HG03135 (cell line): ENCODE data around the gene TSPYL6.
A peak's percentile ranks its signal among the peaks of the same experiment; 100 is the strongest.
"Not testable (repeated sequence)": the region's sequence is repeated elsewhere in the genome, so short reads cannot be mapped to it uniquely, and the experiment has no call there.

Source experiments
- ATAC-seq: cut with Tn5 transposase; IDR thresholded peaks from one replicate; pipeline ENCODE4 v1.9.1; 2021; ENCODE audit warnings: mild to moderate bottlenecking, moderate library complexity; ENCODE audit not compliant: unreplicated experiment

Gene TSPYL6

GRCh38 chr2:54256091-54256694, at the start of gene TSPYL6:
Gene TSPYL6, minus strand, starts transcription at chr2:54256229. Its CDS starts 78 bp downstream, at chr2:54256151.
- no peak for ATAC-seq

GRCh38 chr2:54303631-54304030, 47.6 kb upstream of the TSPYL6 start:
- no peak for ATAC-seq

GRCh38 chr2:54298514-54298913, 42.5 kb upstream of the TSPYL6 start:
- ATAC-seq = no peak

GRCh38 chr2:54295911-54296310, 39.9 kb upstream of the TSPYL6 start:
- no peak for ATAC-seq

DNA sequence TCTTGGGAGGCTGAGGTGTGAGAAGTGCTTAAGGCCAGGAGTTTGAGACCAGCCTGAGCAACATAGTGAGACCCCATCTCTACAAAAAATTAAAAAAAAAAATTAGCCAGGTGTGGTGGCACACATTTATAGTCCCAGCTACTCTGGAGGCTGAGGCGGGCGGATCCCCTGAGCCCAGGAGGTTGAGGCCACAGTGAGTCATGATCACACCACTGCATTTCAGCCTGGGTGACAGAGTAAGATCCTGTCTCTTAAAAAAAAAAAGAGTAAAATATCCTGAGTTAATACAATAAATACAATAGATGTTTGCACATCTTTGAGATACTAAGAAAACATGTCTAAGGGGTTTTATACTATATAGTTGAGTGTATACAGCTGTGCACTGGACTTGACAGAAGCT, 38.6 kb upstream of the TSPYL6 start:
- not testable (repeated sequence) for ATAC-seq

DNA sequence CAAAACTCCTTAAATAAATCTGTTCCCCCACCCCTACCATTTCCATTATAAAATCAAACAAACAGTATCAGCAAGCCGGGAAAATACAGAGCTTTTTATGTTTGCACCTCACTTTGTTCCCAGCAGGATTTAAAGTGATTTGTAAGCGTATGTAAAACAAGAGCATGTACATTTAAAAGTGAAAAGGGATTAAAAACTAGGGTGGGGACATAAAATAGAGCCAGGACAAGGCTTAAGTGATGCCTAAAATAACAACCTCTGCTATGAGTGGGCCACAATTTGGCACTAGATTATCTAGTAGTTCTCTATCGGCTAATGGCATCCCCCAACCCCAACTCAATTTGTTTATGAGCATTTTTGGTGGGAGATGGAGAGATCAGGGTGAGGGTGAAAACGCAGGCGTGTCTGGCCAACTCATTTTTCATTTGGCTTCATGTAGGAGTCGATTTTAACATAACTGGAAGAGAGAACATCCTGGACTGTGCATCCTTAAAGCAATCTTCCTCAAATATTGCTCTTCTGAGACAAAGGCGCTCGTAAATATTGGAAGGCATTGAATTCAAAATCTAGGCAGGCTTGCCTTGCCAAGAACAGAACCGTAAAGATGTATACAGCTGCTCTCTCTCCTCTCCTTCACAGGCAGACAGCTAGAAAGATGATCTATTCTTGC, 34.5 kb upstream of the TSPYL6 start:
- no peak for ATAC-seq

DNA sequence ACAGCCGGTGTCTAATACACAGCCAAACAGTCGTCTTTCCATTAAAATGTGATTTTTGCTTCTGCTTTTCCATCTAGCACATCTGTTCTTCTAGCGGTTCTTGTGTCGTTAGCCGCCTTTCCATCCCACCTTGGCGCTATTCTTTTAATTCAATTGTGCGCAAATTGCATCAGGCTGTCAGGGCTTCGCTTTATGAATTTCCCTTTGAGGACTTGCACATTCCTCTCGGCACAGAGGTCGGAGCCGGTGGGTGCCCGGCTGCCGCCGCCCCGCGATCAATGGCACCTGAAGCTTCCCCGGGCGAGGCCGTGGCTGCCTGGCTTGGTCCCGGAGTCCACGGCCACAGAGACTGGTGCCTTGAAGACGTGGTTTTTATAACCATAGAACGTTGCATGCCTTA, 33.9 kb upstream of the TSPYL6 start:
- ATAC-seq = no peak

DNA sequence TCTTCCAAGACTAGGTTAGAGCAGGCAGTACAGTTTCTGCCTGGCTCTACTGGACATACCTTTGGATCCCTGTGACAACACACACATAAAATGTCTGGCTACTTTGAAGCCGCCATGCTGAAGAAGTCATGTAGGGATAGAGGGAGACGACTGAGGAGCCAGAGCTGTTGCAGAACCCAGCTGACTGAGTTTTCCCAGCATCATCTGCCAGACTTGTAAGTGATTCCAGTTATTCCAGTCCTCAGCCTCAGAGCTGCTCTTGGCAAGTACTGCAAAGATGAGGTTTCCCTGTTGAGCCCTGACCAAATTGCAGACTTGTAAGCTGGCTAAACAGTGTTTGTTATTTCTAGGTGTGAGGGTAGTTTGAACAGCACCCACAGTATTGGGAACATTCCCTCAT, 31.5 kb upstream of the TSPYL6 start:
- ATAC-seq = no peak

GRCh38 chr2:54285451-54285850, 29.4 kb upstream of the TSPYL6 start:
- no peak for ATAC-seq

GRCh38 chr2:54284826-54285225, 28.8 kb upstream of the TSPYL6 start:
- ATAC-seq = no peak

- no peak for ATAC-seq
Observed at GRCh38 chr2:54279385-54279784, 23.4 kb upstream of the TSPYL6 start.

- no peak for ATAC-seq
Observed at GRCh38 chr2:54275541-54275940, 19.5 kb upstream of the TSPYL6 start.

GRCh38 chr2:54274781-54275242, 18.8 kb upstream of the TSPYL6 start:
- ATAC-seq = no peak

DNA sequence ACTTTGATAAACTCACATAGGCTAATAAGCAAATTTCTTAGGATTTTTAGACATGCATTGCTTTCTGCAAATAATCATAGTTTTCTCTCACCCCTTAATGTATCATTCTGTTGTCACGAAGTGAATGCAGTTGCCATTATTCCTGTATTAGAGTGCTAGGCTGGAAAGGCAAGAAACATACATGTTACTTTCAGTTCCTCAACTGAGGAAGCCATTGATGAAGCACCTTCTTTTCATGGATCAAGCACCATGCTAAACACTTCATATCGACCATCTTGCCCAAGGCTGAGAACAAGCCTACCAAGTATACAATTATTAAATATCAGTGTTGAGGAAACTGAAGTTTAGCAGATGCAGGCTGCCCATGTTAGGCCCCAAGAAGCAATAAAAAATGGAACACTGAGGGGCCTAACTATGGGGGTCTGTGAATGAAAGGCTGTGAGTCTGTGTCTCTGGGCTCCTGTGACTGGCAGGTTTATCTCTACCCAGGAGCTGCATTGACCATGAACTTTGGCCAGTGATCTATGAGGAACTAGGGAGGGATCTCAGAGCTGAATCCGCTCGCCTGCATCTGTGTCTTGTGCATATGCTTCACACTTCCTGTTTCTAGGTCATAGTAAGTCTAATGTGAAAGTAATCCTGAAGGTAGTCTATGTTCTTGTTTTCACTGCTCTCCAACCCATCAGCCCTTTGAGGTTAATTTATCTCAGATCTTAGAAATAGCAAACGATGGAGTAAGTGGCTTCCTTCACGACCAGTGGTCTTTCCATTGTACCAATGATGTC, 16.0 kb upstream of the TSPYL6 start:
- ATAC-seq = peak; percentile 97

- ATAC-seq = no peak
Observed at GRCh38 chr2:54271189-54271588, 15.2 kb upstream of the TSPYL6 start.

DNA sequence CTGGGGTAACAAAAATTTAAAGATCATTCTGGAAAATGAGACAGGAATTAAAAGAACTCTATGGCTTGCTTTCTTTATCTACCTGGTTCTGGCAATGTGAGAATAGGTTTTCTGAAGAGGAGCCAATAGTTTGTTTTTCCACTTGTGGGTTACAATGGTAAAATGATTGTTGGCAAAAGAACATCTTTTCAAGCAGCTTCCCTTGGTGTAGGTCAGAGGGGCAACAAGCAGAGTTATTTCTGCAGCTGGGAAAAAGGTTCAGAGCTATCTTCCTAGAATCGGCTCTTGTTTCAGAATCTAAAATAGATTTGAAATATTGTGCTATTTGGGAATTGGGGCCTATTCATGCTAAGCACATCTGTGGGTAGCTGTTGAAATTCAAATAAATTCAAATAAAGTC, 11.5 kb upstream of the TSPYL6 start:
- ATAC-seq = no peak

GRCh38 chr2:54265081-54265480, 9.1 kb upstream of the TSPYL6 start:
- ATAC-seq = not testable (repeated sequence)

GRCh38 chr2:54262015-54262765, 6.2 kb upstream of the TSPYL6 start:
- no peak for ATAC-seq

DNA sequence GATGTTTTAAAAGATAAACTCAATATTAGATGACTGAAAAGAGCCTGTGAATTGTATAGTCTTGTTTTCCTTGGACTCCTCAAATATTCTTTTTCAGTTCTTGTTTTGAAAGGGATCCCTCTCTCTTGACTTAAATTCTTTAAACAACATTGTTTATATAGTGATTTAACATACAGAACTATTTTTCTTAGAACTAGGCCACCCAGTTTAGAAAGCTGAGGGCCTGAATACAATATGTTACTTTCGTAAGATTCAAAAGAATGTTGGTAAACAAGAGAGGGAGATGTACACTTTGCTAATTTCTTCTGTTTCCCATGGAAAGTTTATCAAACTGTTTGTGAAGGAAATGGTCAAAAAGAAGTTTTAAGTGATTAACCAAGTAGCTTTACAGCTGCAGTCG, 5.5 kb upstream of the TSPYL6 start:
- ATAC-seq = no peak

- no peak for ATAC-seq
Observed at GRCh38 chr2:54260241-54260595, 4.2 kb upstream of the TSPYL6 start.
